ENCODE data around the gene CTSG. TPM values are rescaled to one million over a fixed set of nuclear protein-coding genes. Genes with fewer than 3 reads are reported as not detected.

The CTSG gene
- total RNA-seq, 1 experiment from 2014 or later: not detected

DNA sequence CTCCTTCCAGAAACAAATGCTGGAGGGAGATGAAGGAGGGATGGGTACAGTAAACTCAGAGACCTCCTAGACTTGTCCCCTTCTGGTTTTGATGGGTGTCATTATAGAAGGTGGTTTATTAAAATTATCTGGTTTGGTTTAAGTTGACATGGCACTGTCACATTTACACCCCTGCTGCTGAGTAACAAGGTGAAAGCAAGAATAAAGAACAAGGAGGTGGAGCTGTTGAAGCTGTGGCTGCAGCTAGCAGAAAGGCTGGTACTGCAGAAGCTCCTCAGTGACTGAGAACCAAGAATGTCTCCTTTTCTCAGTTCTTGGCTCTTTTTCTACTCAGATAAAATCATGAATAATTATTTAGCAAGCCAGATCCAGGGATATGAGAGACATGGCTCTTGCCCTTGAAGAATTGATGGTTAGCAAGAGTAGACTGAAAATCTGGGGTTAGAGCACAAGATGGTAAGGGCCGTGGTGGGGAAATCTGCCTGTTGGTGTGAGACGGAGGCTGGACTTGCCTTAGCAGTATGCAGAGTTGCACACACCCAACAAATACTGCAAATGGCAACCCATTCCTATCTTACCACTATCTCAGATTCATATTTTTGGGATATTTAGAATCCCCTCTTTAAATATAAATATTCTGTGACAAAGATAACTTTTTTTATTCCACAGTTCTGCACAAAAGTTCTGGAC lies 33.8 kb upstream of the CTSG start, which contains the start of gene GZMH:
Gene GZMH, minus strand, starts transcription at position 31 of the 690 bp plus-strand sequence. CDS start 72 bp downstream, outside the sequence.
- no peaks in the 10 kb centered on the region for H3K27me3 ChIP-seq (ENCODE audit: insufficient read depth, low read length)
- peaks cover 0 to 92% of the 10 kb centered on the region in 2 experiments; a peak in 2 of 5 replicates for H3K9me3 Mint-ChIP-seq
- H3K79me1 ChIP-seq (ENCODE audit: insufficient read depth, low read depth, low read length, poor library complexity, severe bottlenecking): no peaks in the 10 kb centered on the region
- peaks cover 0 to 53% (median 0%) of the 10 kb centered on the region in 3 experiments; a peak in 2 of 7 replicates for H3K36me3 Mint-ChIP-seq (ENCODE audit: insufficient read depth in 1 of 3, low read depth in 3 of 3)
- DNase-seq: no peak
- no peak within 1 kb of the TSS for H2BK15ac ChIP-seq (ENCODE audit: low read depth, low read length)
- H3K4me3 Mint-ChIP-seq: no peak within 1 kb of the TSS
- no peak within 1 kb of the TSS for H3K56ac ChIP-seq (ENCODE audit: insufficient read length, low read depth, low read length)
- no peak within 1 kb of the TSS for H3K9ac ChIP-seq (ENCODE audit: extremely low read depth, insufficient read length, low read length)
- H3K4ac ChIP-seq (ENCODE audit: low read depth, low read length): no peak within 1 kb of the TSS
- H2BK12ac ChIP-seq (ENCODE audit: insufficient read length, low read depth, low read length): no peak within 1 kb of the TSS
- H2BK5ac ChIP-seq (ENCODE audit: insufficient read length, low read length): no peak within 1 kb of the TSS
- TF ChIP-seq, protein P1, sequence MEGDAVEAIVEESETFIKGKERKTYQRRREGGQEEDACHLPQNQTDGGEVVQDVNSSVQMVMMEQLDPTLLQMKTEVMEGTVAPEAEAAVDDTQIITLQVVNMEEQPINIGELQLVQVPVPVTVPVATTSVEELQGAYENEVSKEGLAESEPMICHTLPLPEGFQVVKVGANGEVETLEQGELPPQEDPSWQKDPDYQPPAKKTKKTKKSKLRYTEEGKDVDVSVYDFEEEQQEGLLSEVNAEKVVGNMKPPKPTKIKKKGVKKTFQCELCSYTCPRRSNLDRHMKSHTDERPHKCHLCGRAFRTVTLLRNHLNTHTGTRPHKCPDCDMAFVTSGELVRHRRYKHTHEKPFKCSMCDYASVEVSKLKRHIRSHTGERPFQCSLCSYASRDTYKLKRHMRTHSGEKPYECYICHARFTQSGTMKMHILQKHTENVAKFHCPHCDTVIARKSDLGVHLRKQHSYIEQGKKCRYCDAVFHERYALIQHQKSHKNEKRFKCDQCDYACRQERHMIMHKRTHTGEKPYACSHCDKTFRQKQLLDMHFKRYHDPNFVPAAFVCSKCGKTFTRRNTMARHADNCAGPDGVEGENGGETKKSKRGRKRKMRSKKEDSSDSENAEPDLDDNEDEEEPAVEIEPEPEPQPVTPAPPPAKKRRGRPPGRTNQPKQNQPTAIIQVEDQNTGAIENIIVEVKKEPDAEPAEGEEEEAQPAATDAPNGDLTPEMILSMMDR (conservative IDR thresholded peaks at IDR 0.05): no peak
- no peaks in the 10 kb centered on the region for H3K9me3 ChIP-seq (ENCODE audit: control insufficient read depth, low read depth, low read length)
- no peak within 1 kb of the TSS for H3K23ac ChIP-seq (ENCODE audit: insufficient read length, low read depth, low read length)
- H3K4me2 ChIP-seq (ENCODE audit: insufficient read depth, insufficient read length, low read length): no peak within 1 kb of the TSS
- H3K27ac ChIP-seq (ENCODE audit: insufficient read length, low read depth, low read length): no peak within 1 kb of the TSS
- no peaks in the 10 kb centered on the region; the same call in 1 of the 2 replicates for H3K4me1 ChIP-seq (ENCODE audit: insufficient read depth, low read length)
- H2AFZ ChIP-seq (ENCODE audit: low read length): no peak within 1 kb of the TSS
- no peak within 1 kb of the TSS for H2BK20ac ChIP-seq (ENCODE audit: low read depth, low read length, poor library complexity, severe bottlenecking)
- no peak within 1 kb of the TSS for H3K27ac Mint-ChIP-seq
- no peak within 1 kb of the TSS for H4K5ac ChIP-seq (ENCODE audit: insufficient read length, low read depth, low read length)
- H3K4me1 Mint-ChIP-seq: no peaks in the 10 kb centered on the region
- no CpG with 5 or more reads among the region's 2 CpGs for WGBS (ENCODE audit: extremely low coverage, insufficient read length, low lambda C conversion rate)
- H3K27me3 Mint-ChIP-seq (ENCODE audit: low read depth): peaks cover 2% of the 10 kb centered on the region
- no peak within 1 kb of the TSS for H3T11ph ChIP-seq (ENCODE audit: low read length)
- H2AK5ac ChIP-seq (ENCODE audit: insufficient read length, low read length): no peak within 1 kb of the TSS
- H3K18ac ChIP-seq (ENCODE audit: insufficient read length, low read depth, low read length): no peak within 1 kb of the TSS
- no peaks in the 10 kb centered on the region for H3K79me2 ChIP-seq (ENCODE audit: insufficient read depth, low read length)
- H4K91ac ChIP-seq (ENCODE audit: insufficient read length, low read depth, low read length): no peak within 1 kb of the TSS
- no peak within 1 kb of the TSS for H2BK120ac ChIP-seq (ENCODE audit: low read depth, low read length, poor library complexity, severe bottlenecking)
- no peak within 1 kb of the TSS for H3K14ac ChIP-seq (ENCODE audit: insufficient read depth, low read length)
- H3K23me2 ChIP-seq (ENCODE audit: insufficient read length, low read depth, low read length, poor library complexity, severe bottlenecking): no peaks in the 10 kb centered on the region
- H4K20me1 ChIP-seq (ENCODE audit: control insufficient read depth, insufficient read depth, insufficient read length): no peaks in the 10 kb centered on the region
- H4K8ac ChIP-seq (replicated peaks; ENCODE audit: insufficient read length, low read depth, low read length): no peak within 1 kb of the TSS

Measured in H9 (cell line).